Activated B cell treated with CpG ODN at 0.5 μM for 24 hours (primary cell): ENCODE measurements around the gene ENHO. TPM values are rescaled to one million over a fixed set of nuclear protein-coding genes. Genes with fewer than 3 reads are reported as not detected.

Source experiments
- ATAC-seq: fragments of 200-7000 bp; cut with Tn5 transposase; one replicate; pipeline ENCODE4 v1.10.0; 2021; ENCODE audit warnings: low read depth, mild to moderate bottlenecking, moderate library complexity
- CTCF ChIA-PET: fragments of 350-600 bp; sonication (Branson Sonifier 250); formaldehyde crosslinking; loops from one replicate; lab custom pipeline; 2021; ENCODE audit warnings: antibody characterized with exemption; lab: Charles Lee
- POLR2A ChIA-PET: fragments of 350-600 bp; sonication (Branson Sonifier 250); formaldehyde crosslinking; loops from one replicate; lab custom pipeline; 2021; ENCODE audit warnings: antibody characterized with exemption; lab: Charles Lee
- DNase-seq: peaks from one replicate; pipeline ENCODE4 v3.0.0; 2022
- H3K27ac Mint-ChIP-seq: one replicate; pipeline ENCODE4 v1.8.0; 2020; ENCODE audit warnings: mixed read lengths
- H3K27me3 Mint-ChIP-seq: one replicate; pipeline ENCODE4 v1.8.0; 2021; ENCODE audit warnings: mixed read lengths
- H3K36me3 Mint-ChIP-seq: one replicate; pipeline ENCODE4 v1.8.0; 2021; ENCODE audit warnings: low read depth, mixed read lengths
- H3K4me1 Mint-ChIP-seq: one replicate; pipeline ENCODE4 v1.8.0; 2021; ENCODE audit warnings: mixed read lengths
- H3K4me3 Mint-ChIP-seq: one replicate; pipeline ENCODE4 v1.8.0; 2020; ENCODE audit warnings: mild to moderate bottlenecking, mixed read lengths
- H3K9me3 Mint-ChIP-seq: one replicate; pipeline ENCODE4 v1.8.0; 2020; ENCODE audit warnings: mixed read lengths
- CTCF ChIP-seq: fragments of 200-600 bp; IDR thresholded peaks from one replicate; pipeline ENCODE4 v1.8.0; 2022; ENCODE audit warnings: antibody characterized with exemption, mild to moderate bottlenecking
- intact Hi-C: fragments of 100-400 bp; cut with micrococcal nuclease; formaldehyde crosslinking; loops from one replicate; pipeline ENCODE4 v1.15.1; 2024
- total RNA-seq: library from RNA; stranded (reverse); gene quantifications from 2 replicates; pipeline ENCODE4 v1.2.3, GENCODE V29; 2022

ENHO gene
- total RNA-seq, 1 donor from 2014 or later: not detected

DNA sequence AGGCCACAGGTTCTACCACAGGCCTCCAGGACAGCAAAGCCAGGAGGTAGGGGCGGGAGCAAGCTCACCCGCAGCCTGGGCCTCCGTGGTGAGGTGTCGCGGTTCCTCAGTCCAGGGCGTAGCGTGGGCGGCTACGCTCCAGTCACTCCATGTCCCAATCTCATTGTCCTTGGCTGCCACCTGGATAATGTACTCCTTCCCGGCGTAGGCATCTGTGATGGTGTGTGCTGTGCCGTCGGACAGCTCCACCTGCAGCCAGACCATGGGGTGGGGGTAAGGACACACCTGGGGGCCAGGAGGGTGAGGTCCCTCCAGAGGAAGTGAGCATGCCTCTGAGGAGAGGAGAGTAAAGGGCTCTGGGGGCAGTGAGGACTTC lies 29.8 kb upstream of the ENHO start:
- no peak for TF ChIP-seq CTCF
- Mint-ChIP-seq H3K9me3 (no peaks in the 10 kb centered on the region), H3K27ac (no peak overlapping the region), H3K4me1 (no peaks in the 10 kb centered on the region), H3K36me3 (no peaks in the 10 kb centered on the region), H3K27me3 (peaks cover 42% of the 10 kb centered on the region), H3K4me3 (no peak overlapping the region)
- POLR2A ChIA-PET: no interaction called here
- CTCF ChIA-PET: interaction anchor here (1.1 to 1.6 kb wide), 2 partner anchors 39 to 149 kb away, joined by 3 to 4 read pairs; no protein-coding TSS in a partner anchor
- intact Hi-C loops: no loop called here
- no peak for DNase-seq
- ATAC-seq: no peak

GRCh38 chr9:34551751-34552605 lies 29.2 kb upstream of the ENHO start:
- CTCF ChIA-PET: interaction anchor here (1.1 to 1.6 kb wide), 2 partner anchors 39 to 148 kb away, joined by 3 to 4 read pairs; no protein-coding TSS in a partner anchor

GRCh38 chr9:34550681-34551270 lies 28.0 kb upstream of the ENHO start:
- no peak overlapping the region for H3K27ac Mint-ChIP-seq
- no peaks in the 10 kb centered on the region for H3K4me1 Mint-ChIP-seq
- TF ChIP-seq CTCF: no peak
- POLR2A ChIA-PET: no interaction called here
- no peak overlapping the region for H3K4me3 Mint-ChIP-seq
- intact Hi-C loops: no loop called here
- H3K36me3 Mint-ChIP-seq: no peaks in the 10 kb centered on the region
- CTCF ChIA-PET: interaction anchor here (1.2 kb wide), 1 partner anchor 53 kb away, joined by 3 read pairs; no protein-coding TSS in a partner anchor
- DNase-seq (no peak), ATAC-seq (no peak)
- H3K9me3 Mint-ChIP-seq: no peaks in the 10 kb centered on the region
- peaks cover 42% of the 10 kb centered on the region for H3K27me3 Mint-ChIP-seq

More at GRCh38 chr9:34551751-34552605, 29.2 kb upstream of the ENHO start:
- ATAC-seq (no peak), DNase-seq (no peak)
- no peak overlapping the region for H3K27ac Mint-ChIP-seq
- H3K4me3 Mint-ChIP-seq: no peak overlapping the region
- H3K36me3 Mint-ChIP-seq: no peaks in the 10 kb centered on the region
- no peak for TF ChIP-seq CTCF
- H3K9me3 Mint-ChIP-seq: no peaks in the 10 kb centered on the region
- peaks cover 42% of the 10 kb centered on the region for H3K27me3 Mint-ChIP-seq
- H3K4me1 Mint-ChIP-seq: no peaks in the 10 kb centered on the region
- intact Hi-C loops: no loop called here
- POLR2A ChIA-PET: no interaction called here

- CTCF ChIA-PET: interaction anchor here (1.2 to 3.0 kb wide), 2 partner anchors 45 to 53 kb away, joined by 3 to 9 read pairs; no protein-coding TSS in a partner anchor
- Mint-ChIP-seq H3K4me3 (no peak overlapping the region), H3K36me3 (no peaks in the 10 kb centered on the region), H3K27ac (no peak overlapping the region), H3K9me3 (no peaks in the 10 kb centered on the region), H3K4me1 (no peaks in the 10 kb centered on the region), H3K27me3 (peaks cover 41% of the 10 kb centered on the region)
- no peak for DNase-seq
- POLR2A ChIA-PET: no interaction called here
- intact Hi-C loops: no loop called here
- TF ChIP-seq CTCF: no peak
- no peak for ATAC-seq
These were observed 27.4 kb upstream of the ENHO start for GRCh38 chr9:34550016-34550680.
